Measurements from ENCODE around the gene GTF3A.
"Not testable (repeated sequence)": the region's sequence is repeated elsewhere in the genome, so short reads cannot be mapped to it uniquely, and the experiment has no call there.

GTF3A gene

DNA sequence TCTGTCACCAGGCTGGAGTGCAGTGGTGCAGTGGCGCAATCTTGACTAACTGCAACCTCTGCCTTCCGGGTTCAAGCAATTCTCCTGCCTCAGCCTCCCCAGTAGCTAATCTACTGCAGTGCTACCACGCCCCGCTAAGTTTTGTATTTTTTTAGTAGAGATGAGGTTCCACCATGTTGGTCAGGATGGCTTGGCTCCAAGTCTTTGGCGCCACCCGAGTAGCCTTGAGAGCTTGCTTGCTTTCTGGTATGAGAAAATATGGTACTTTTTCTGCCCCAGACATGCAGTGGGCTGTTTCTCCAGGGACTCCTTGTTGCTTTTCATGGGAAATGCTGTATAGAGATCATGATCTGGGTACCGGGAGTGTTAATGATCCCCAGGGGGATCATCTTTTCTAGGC lies 34.5 kb upstream of the GTF3A start:
- Histone ChIP-seq H3K27me3 (ENCODE audit: control insufficient read depth, insufficient read depth, low read length, poor library complexity, severe bottlenecking) (no peaks in the 10 kb centered on the region), H3K36me3 (ENCODE audit: control insufficient read depth, insufficient read depth, low read length) (no peaks in the 10 kb centered on the region), H3K9me3 (ENCODE audit: control insufficient read depth, low read length) (no peaks in the 10 kb centered on the region), H3K27ac (ENCODE audit: insufficient read depth, low read depth, low read length, poor library complexity, severe bottlenecking) (no peak overlapping the region), H3K4me1 (ENCODE audit: control insufficient read depth, insufficient read depth, low read length) (peaks cover 5% of the 10 kb centered on the region), H3K4me3 (ENCODE audit: insufficient read depth, low read depth, low read length) (no peak overlapping the region)
- 94 to 97% methylated on average over 7 of the region's 7 CpGs for WGBS, 2 experiments

GRCh38 chr13:27391471-27391870 lies 32.9 kb upstream of the GTF3A start:
- no peaks in the 10 kb centered on the region for H3K36me3 ChIP-seq (ENCODE audit: control insufficient read depth, insufficient read depth, low read length)
- no peak overlapping the region for H3K27ac ChIP-seq (ENCODE audit: insufficient read depth, low read depth, low read length, poor library complexity, severe bottlenecking)
- H3K4me1 ChIP-seq (ENCODE audit: control insufficient read depth, insufficient read depth, low read length) = peaks cover 14% of the 10 kb centered on the region
- no peaks in the 10 kb centered on the region for H3K9me3 ChIP-seq (ENCODE audit: control insufficient read depth, low read length)
- 84 to 92% methylated on average over 2 of the region's 2 CpGs for WGBS, 2 experiments
- no peak overlapping the region for H3K4me3 ChIP-seq (ENCODE audit: insufficient read depth, low read depth, low read length)
- H3K27me3 ChIP-seq (ENCODE audit: control insufficient read depth, insufficient read depth, low read length, poor library complexity, severe bottlenecking) = no peaks in the 10 kb centered on the region

DNA sequence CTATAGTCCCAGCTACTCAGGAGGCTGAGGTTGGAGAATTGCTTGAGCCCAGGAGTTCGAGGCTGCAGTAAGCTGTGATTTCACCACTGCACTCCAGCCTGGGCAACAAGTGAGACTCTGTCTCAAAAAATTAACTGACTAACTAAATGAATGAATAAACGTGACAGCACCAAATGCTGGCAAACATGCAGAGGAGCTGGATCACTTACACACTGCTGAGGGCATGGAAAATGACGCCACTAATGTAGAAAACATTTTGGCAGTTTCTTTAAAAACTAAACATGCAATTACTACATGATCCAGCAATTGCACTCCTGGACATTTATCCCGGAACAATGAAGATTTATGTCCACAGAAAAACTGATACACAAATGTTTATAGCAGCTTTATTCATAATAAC lies 31.3 kb upstream of the GTF3A start:
- Histone ChIP-seq H3K9me3 (ENCODE audit: control insufficient read depth, low read length) (no peaks in the 10 kb centered on the region), H3K27ac (ENCODE audit: insufficient read depth, low read depth, low read length, poor library complexity, severe bottlenecking) (no peak overlapping the region), H3K27me3 (ENCODE audit: control insufficient read depth, insufficient read depth, low read length, poor library complexity, severe bottlenecking) (no peaks in the 10 kb centered on the region), H3K36me3 (ENCODE audit: control insufficient read depth, insufficient read depth, low read length) (no peaks in the 10 kb centered on the region), H3K4me1 (ENCODE audit: control insufficient read depth, insufficient read depth, low read length) (peaks cover 14% of the 10 kb centered on the region), H3K4me3 (ENCODE audit: insufficient read depth, low read depth, low read length) (no peak overlapping the region)
- WGBS, 2 experiments = 87 to 90% methylated on average over 4 of the region's 4 CpGs

DNA sequence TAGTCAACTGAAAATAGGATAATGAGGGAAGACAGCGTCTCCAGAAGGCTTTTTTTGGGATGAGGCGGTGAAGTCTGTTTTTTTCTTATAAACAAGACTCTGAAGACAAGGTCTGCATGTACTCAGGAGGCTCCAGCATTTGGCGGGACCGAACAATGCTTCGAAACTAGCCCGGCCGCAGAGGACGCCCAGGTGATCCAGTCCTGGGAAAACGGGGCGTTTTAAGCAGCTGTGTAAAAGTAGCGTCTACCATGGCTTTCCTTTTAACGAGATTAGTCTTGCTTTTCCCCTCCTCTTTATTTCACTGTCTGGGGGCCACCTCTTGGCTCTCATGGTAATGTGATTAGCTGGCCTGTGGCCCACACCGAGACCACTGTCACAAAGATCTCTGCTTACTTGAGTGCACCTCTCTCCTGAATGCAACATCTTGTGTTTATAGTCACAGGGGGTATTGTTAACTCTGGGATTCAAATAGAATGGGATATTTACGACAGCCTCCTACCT lies 29.4 kb upstream of the GTF3A start:
- H3K36me3 ChIP-seq (ENCODE audit: control insufficient read depth, insufficient read depth, low read length) = no peaks in the 10 kb centered on the region
- WGBS, 2 experiments = 76 to 77% methylated on average over 13 to 14 of the region's 14 CpGs
- H3K9me3 ChIP-seq (ENCODE audit: control insufficient read depth, low read length) = no peaks in the 10 kb centered on the region
- no peak overlapping the region for H3K4me3 ChIP-seq (ENCODE audit: insufficient read depth, low read depth, low read length)
- H3K4me1 ChIP-seq (ENCODE audit: control insufficient read depth, insufficient read depth, low read length) = peaks cover 11% of the 10 kb centered on the region
- H3K27ac ChIP-seq (ENCODE audit: insufficient read depth, low read depth, low read length, poor library complexity, severe bottlenecking) = no peak overlapping the region
- H3K27me3 ChIP-seq (ENCODE audit: control insufficient read depth, insufficient read depth, low read length, poor library complexity, severe bottlenecking) = no peaks in the 10 kb centered on the region

- WGBS, 2 experiments = 94 to 97% methylated on average over 7 of the region's 7 CpGs
- H3K36me3 ChIP-seq (ENCODE audit: control insufficient read depth, insufficient read depth, low read length) = no peaks in the 10 kb centered on the region
- no peak overlapping the region for H3K4me3 ChIP-seq (ENCODE audit: insufficient read depth, low read depth, low read length)
- no peak overlapping the region for H3K27ac ChIP-seq (ENCODE audit: insufficient read depth, low read depth, low read length, poor library complexity, severe bottlenecking)
- no peaks in the 10 kb centered on the region for H3K27me3 ChIP-seq (ENCODE audit: control insufficient read depth, insufficient read depth, low read length, poor library complexity, severe bottlenecking)
- no peaks in the 10 kb centered on the region for H3K9me3 ChIP-seq (ENCODE audit: control insufficient read depth, low read length)
- H3K4me1 ChIP-seq (ENCODE audit: control insufficient read depth, insufficient read depth, low read length) = peaks cover 9% of the 10 kb centered on the region
These were observed 28.1 kb upstream of the GTF3A start for GRCh38 chr13:27396252-27396846.

GRCh38 chr13:27398360-27398759 lies 26.1 kb upstream of the GTF3A start:
- H3K4me1 ChIP-seq (ENCODE audit: control insufficient read depth, insufficient read depth, low read length) = peaks cover 15% of the 10 kb centered on the region
- H3K36me3 ChIP-seq (ENCODE audit: control insufficient read depth, insufficient read depth, low read length) = no peaks in the 10 kb centered on the region
- 89 to 96% methylated on average over 4 of the region's 4 CpGs for whole genome bisulfite sequencing, 2 experiments
- H3K9me3 ChIP-seq (ENCODE audit: control insufficient read depth, low read length) = no peaks in the 10 kb centered on the region
- H3K27me3 ChIP-seq (ENCODE audit: control insufficient read depth, insufficient read depth, low read length, poor library complexity, severe bottlenecking) = no peaks in the 10 kb centered on the region
- H3K27ac ChIP-seq (ENCODE audit: insufficient read depth, low read depth, low read length, poor library complexity, severe bottlenecking) = no peak overlapping the region
- no peak overlapping the region for H3K4me3 ChIP-seq (ENCODE audit: insufficient read depth, low read depth, low read length)

- H3K4me3 ChIP-seq (ENCODE audit: insufficient read depth, low read depth, low read length); H3K36me3 ChIP-seq (ENCODE audit: control insufficient read depth, insufficient read depth, low read length); H3K9me3 ChIP-seq (ENCODE audit: control insufficient read depth, low read length); H3K27me3 ChIP-seq (ENCODE audit: control insufficient read depth, insufficient read depth, low read length, poor library complexity, severe bottlenecking); H3K27ac ChIP-seq (ENCODE audit: insufficient read depth, low read depth, low read length, poor library complexity, severe bottlenecking): not testable (repeated sequence)
- peaks cover 19% of the 10 kb centered on the region for H3K4me1 ChIP-seq (ENCODE audit: control insufficient read depth, insufficient read depth, low read length)
- WGBS, 2 experiments = 84 to 87% methylated on average over 6 of the region's 6 CpGs
These were observed 24.0 kb upstream of the GTF3A start for GRCh38 chr13:27400405-27400804.

GRCh38 chr13:27401210-27401609 lies 23.2 kb upstream of the GTF3A start:
- Histone ChIP-seq H3K4me1 (ENCODE audit: control insufficient read depth, insufficient read depth, low read length) (peaks cover 13% of the 10 kb centered on the region), H3K27me3 (ENCODE audit: control insufficient read depth, insufficient read depth, low read length, poor library complexity, severe bottlenecking) (no peaks in the 10 kb centered on the region), H3K9me3 (ENCODE audit: control insufficient read depth, low read length) (no peaks in the 10 kb centered on the region), H3K27ac (ENCODE audit: insufficient read depth, low read depth, low read length, poor library complexity, severe bottlenecking) (no peak overlapping the region), H3K36me3 (ENCODE audit: control insufficient read depth, insufficient read depth, low read length) (no peaks in the 10 kb centered on the region), H3K4me3 (ENCODE audit: insufficient read depth, low read depth, low read length) (no peak overlapping the region)
- WGBS, 2 experiments = 88 to 90% methylated on average over 3 of the region's 3 CpGs

- 62% methylated on average over 3 of the region's 3 CpGs for WGBS, 2 experiments
- Histone ChIP-seq H3K27ac (ENCODE audit: insufficient read depth, low read depth, low read length, poor library complexity, severe bottlenecking) (peak overlapping the region; percentile 18), H3K4me3 (ENCODE audit: insufficient read depth, low read depth, low read length) (no peak overlapping the region)
These were observed 21.2 kb upstream of the GTF3A start for GRCh38 chr13:27403203-27403678.

GRCh38 chr13:27403727-27404385 lies 20.6 kb upstream of the GTF3A start:
- WGBS, 2 experiments = 85 to 87% methylated on average over 10 of the region's 10 CpGs
- Histone ChIP-seq H3K4me1 (ENCODE audit: control insufficient read depth, insufficient read depth, low read length) (peaks cover 13% of the 10 kb centered on the region), H3K27me3 (ENCODE audit: control insufficient read depth, insufficient read depth, low read length, poor library complexity, severe bottlenecking) (no peaks in the 10 kb centered on the region), H3K36me3 (ENCODE audit: control insufficient read depth, insufficient read depth, low read length) (no peaks in the 10 kb centered on the region), H3K4me3 (ENCODE audit: insufficient read depth, low read depth, low read length) (no peak overlapping the region), H3K9me3 (ENCODE audit: control insufficient read depth, low read length) (no peaks in the 10 kb centered on the region), H3K27ac (ENCODE audit: insufficient read depth, low read depth, low read length, poor library complexity, severe bottlenecking) (peak overlapping the region; percentile 20)

More at GRCh38 chr13:27403203-27403678, 21.2 kb upstream of the GTF3A start:
- Histone ChIP-seq H3K4me1 (ENCODE audit: control insufficient read depth, insufficient read depth, low read length) (peaks cover 13% of the 10 kb centered on the region), H3K36me3 (ENCODE audit: control insufficient read depth, insufficient read depth, low read length) (no peaks in the 10 kb centered on the region), H3K9me3 (ENCODE audit: control insufficient read depth, low read length) (no peaks in the 10 kb centered on the region), H3K27me3 (ENCODE audit: control insufficient read depth, insufficient read depth, low read length, poor library complexity, severe bottlenecking) (no peaks in the 10 kb centered on the region)
